ENCODE measurements around the gene ST3GAL4.

DNA sequence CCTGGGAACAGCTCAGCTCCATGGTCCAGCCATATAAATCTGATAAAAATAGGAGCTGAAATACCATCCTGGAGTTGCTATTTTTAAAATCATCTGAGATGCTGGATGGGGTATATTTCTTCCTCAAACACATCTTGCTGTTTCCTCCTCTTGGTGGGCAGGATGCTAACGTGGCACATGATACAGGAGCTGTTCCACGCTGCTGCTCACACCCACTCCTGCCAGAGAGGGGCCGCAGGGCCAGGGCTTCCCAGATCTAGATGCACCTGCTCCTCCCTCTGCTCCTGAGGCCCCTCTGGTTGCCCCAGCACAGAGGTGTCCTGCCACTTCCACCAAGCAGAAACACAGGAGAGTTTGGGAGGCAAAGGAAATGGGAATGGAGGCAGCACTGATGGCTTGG is 3.3 kb upstream of the ST3GAL4 start:
- TF ChIP-seq POLR2A (IDR thresholded peaks at IDR 0.05) (no peak), CTCF (IDR thresholded peaks at IDR 0.05) (no peak), POLR2AphosphoS5 (IDR thresholded peaks at IDR 0.05) (no peak)
